ENCODE results near the gene ERVW-1.

The ERVW-1 gene

GRCh38 chr7:92460510-92460909, 17.2 kb downstream of the ERVW-1 start:
- Histone ChIP-seq H3K27me3 (ENCODE audit: low read depth, low read length) (no peaks in the 10 kb centered on the region), H3K4me2 (ENCODE audit: low read length) (no peak overlapping the region), H3K9ac (ENCODE audit: low read length) (no peak overlapping the region), H3K4me1 (ENCODE audit: low read length) (peaks cover 3% of the 10 kb centered on the region; the same call in 1 of the 2 replicates), H4K20me1 (ENCODE audit: insufficient read depth, low read length) (no peaks in the 10 kb centered on the region), H2AFZ (ENCODE audit: low read depth, low read length) (no peak overlapping the region), H3K4me3 (ENCODE audit: low read length) (no peak overlapping the region), H3K36me3 (replicated peaks; ENCODE audit: low read depth, low read length) (peaks cover 18% of the 10 kb centered on the region), H3K27ac (ENCODE audit: low read length) (no peak overlapping the region), H3K9me3 (ENCODE audit: insufficient read depth, low read length) (no peaks in the 10 kb centered on the region), H3K79me2 (ENCODE audit: low read length) (no peaks in the 10 kb centered on the region)
- TF ChIP-seq EZH2phosphoT487 (IDR thresholded peaks at IDR 0.05; ENCODE audit: low read depth) (no peak), CTCF (IDR thresholded peaks at IDR 0.05; ENCODE audit: low read depth, low read length) (no peak)

GRCh38 chr7:92460109-92460508, 17.6 kb downstream of the ERVW-1 start:
- Histone ChIP-seq H3K9ac (ENCODE audit: low read length) (no peak overlapping the region), H3K9me3 (ENCODE audit: insufficient read depth, low read length) (no peaks in the 10 kb centered on the region), H3K27me3 (ENCODE audit: low read depth, low read length) (no peaks in the 10 kb centered on the region), H3K79me2 (ENCODE audit: low read length) (no peaks in the 10 kb centered on the region), H4K20me1 (ENCODE audit: insufficient read depth, low read length) (no peaks in the 10 kb centered on the region), H3K36me3 (replicated peaks; ENCODE audit: low read depth, low read length) (peaks cover 22% of the 10 kb centered on the region), H3K4me1 (ENCODE audit: low read length) (peaks cover 3% of the 10 kb centered on the region; the same call in 1 of the 2 replicates), H3K27ac (ENCODE audit: low read length) (no peak overlapping the region), H3K4me2 (ENCODE audit: low read length) (no peak overlapping the region), H2AFZ (ENCODE audit: low read depth, low read length) (no peak overlapping the region), H3K4me3 (ENCODE audit: low read length) (no peak overlapping the region)
- TF ChIP-seq EZH2phosphoT487 (IDR thresholded peaks at IDR 0.05; ENCODE audit: low read depth) = no peak
- TF ChIP-seq CTCF (IDR thresholded peaks at IDR 0.05; ENCODE audit: low read depth, low read length) = no peak

- no peak for TF ChIP-seq EZH2phosphoT487 (IDR thresholded peaks at IDR 0.05; ENCODE audit: low read depth)
- TF ChIP-seq CTCF (IDR thresholded peaks at IDR 0.05; ENCODE audit: low read depth, low read length) = no peak
- Histone ChIP-seq H3K79me2 (ENCODE audit: low read length) (no peaks in the 10 kb centered on the region), H3K27me3 (ENCODE audit: low read depth, low read length) (no peaks in the 10 kb centered on the region), H3K27ac (ENCODE audit: low read length) (no peak overlapping the region), H3K4me1 (ENCODE audit: low read length) (no peaks in the 10 kb centered on the region), H3K9me3 (ENCODE audit: insufficient read depth, low read length) (no peaks in the 10 kb centered on the region), H3K4me2 (ENCODE audit: low read length) (no peak overlapping the region), H3K9ac (ENCODE audit: low read length) (no peak overlapping the region), H2AFZ (ENCODE audit: low read depth, low read length) (no peak overlapping the region), H4K20me1 (ENCODE audit: insufficient read depth, low read length) (no peaks in the 10 kb centered on the region), H3K4me3 (ENCODE audit: low read length) (no peak overlapping the region), H3K36me3 (replicated peaks; ENCODE audit: low read depth, low read length) (peaks cover 57% of the 10 kb centered on the region)
Measured at GRCh38 chr7:92456236-92456635, 21.5 kb downstream of the ERVW-1 start.

GRCh38 chr7:92451645-92452044, 26.1 kb downstream of the ERVW-1 start:
- H2AFZ ChIP-seq (ENCODE audit: low read depth, low read length) = no peak overlapping the region
- no peak overlapping the region for H3K27ac ChIP-seq (ENCODE audit: low read length)
- no peaks in the 10 kb centered on the region for H4K20me1 ChIP-seq (ENCODE audit: insufficient read depth, low read length)
- H3K4me3 ChIP-seq (ENCODE audit: low read length) = no peak overlapping the region
- H3K36me3 ChIP-seq (replicated peaks; ENCODE audit: low read depth, low read length) = peaks cover 66% of the 10 kb centered on the region
- H3K4me1 ChIP-seq (ENCODE audit: low read length) = 0 out of 2 replicates have a peak, but pooled peaks cover 8% of the 10 kb centered on the region
- TF ChIP-seq EZH2phosphoT487 (IDR thresholded peaks at IDR 0.05; ENCODE audit: low read depth) = no peak
- TF ChIP-seq CTCF (IDR thresholded peaks at IDR 0.05; ENCODE audit: low read depth, low read length) = no peak
- peaks cover 3% of the 10 kb centered on the region; the same call in 1 of the 2 replicates for H3K79me2 ChIP-seq (ENCODE audit: low read length)
- no peak overlapping the region for H3K9ac ChIP-seq (ENCODE audit: low read length)
- H3K9me3 ChIP-seq (ENCODE audit: insufficient read depth, low read length) = no peaks in the 10 kb centered on the region
- H3K4me2 ChIP-seq (ENCODE audit: low read length) = no peak overlapping the region
- H3K27me3 ChIP-seq (ENCODE audit: low read depth, low read length) = no peaks in the 10 kb centered on the region
